HCT116 (cell line): ENCODE results near the gene CKAP4. TPM values are rescaled to one million over a fixed set of nuclear protein-coding genes. Genes with fewer than 3 reads are reported as not detected.

Experiments used
- ATAC-seq: fragments of 200-7000 bp; cut with Tn5 transposase; 2 replicates; pipeline ENCODE4 v1.9.1; 2020; ENCODE audit warnings: mild to moderate bottlenecking, moderate library complexity
- BruUV-seq: library from RNA; stranded (reverse); fragments of 400-500 nt; replicated peaks from 2 replicates; lab custom pipeline; 2021; lab: Mats Ljungman, UMichigan
- CTCF ChIA-PET: fragments of 300-600 bp; sonication (Branson Sonifier 250); formaldehyde crosslinking; loops from one replicate; lab custom pipeline; 2021; ENCODE audit warnings: antibody characterized with exemption; lab: Charles Lee
- POLR2A ChIA-PET: fragments of 300-600, 350-600 bp; sonication (Branson Sonifier 250); formaldehyde crosslinking; loops from one replicate; lab custom pipeline; 2021; ENCODE audit warnings: antibody characterized with exemption; lab: Charles Lee
- RAD21 ChIA-PET, 2 experiments: fragments of 300-600 bp; sonication (Branson Sonifier 250); formaldehyde crosslinking; loops; one replicate each; lab custom pipeline; 2023; ENCODE audit warnings: low total read pairs in 2 of 2; ENCODE audit not compliant: uncharacterized antibody in 2 of 2, unreplicated experiment in 2 of 2, low non-redundant PET in 1 of 2; lab: Charles Lee
- DNase-seq: peaks from one replicate; pipeline ENCODE4 v3.0.0-alpha.2; 2010; ENCODE audit warnings: low read depth, low spot score
- H2AFZ ChIP-seq: fragments of 200-600 bp; shearing (Covaris generic), sonication (generic); 2 replicates; pipeline ENCODE4 v1.6.1; 2017; ENCODE audit warnings: low read depth, mixed run types, mixed read lengths, antibody characterized with exemption, low read length; ENCODE audit not compliant: poor library complexity, severe bottlenecking
- H3K27ac ChIP-seq: 2 replicates; pipeline ENCODE4 v1.5.1; 2012; ENCODE audit warnings: low read depth, low read length
- H3K27me3 ChIP-seq: fragments of 200-600 bp; sonication (generic); 2 replicates; pipeline ENCODE4 v1.6.1; 2016; ENCODE audit warnings: mixed run types, low read length, mixed read lengths; ENCODE audit not compliant: insufficient read depth
- H3K36me3 ChIP-seq, 2 experiments: fragments of 200-500 bp in 1 of 2; fragments of 200-600 bp in 1 of 2; sonication (Bioruptor generic) in 1 of 2; sonication (generic) in 1 of 2; 2 replicates each; pipeline versions ENCODE4 v1.5.1 to v1.6.1; 2014 to 2016; ENCODE audit warnings: low read length in 2 of 2, inconsistent platforms in 1 of 2, mixed read lengths in 1 of 2, mixed run types in 1 of 2; ENCODE audit not compliant: insufficient read depth in 2 of 2, control insufficient read depth in 1 of 2
- H3K4me1 ChIP-seq, 2 experiments: fragments of 200-600 bp in 1 of 2; sonication (generic) in 1 of 2; 2 replicates each; pipeline versions ENCODE4 v1.5.1 to v1.6.1; 2012 to 2017; ENCODE audit warnings: low read length in 2 of 2, inconsistent platforms in 1 of 2, mild to moderate bottlenecking in 1 of 2, mixed read lengths in 1 of 2, mixed run types in 1 of 2, moderate library complexity in 1 of 2; ENCODE audit not compliant: insufficient read depth in 2 of 2, control insufficient read depth in 1 of 2
- H3K4me2 ChIP-seq: fragments of 200-600 bp; sonication (generic); 2 replicates; pipeline ENCODE4 v1.6.1; 2017; ENCODE audit warnings: mixed run types, low read length, mixed read lengths
- H3K4me3 ChIP-seq, 2 experiments: fragments of 200-600 bp in 1 of 2; sonication (generic) in 1 of 2; replicated peaks in 1 of 2; 2 replicates each; pipeline ENCODE4 v1.5.1; 2011 to 2016; ENCODE audit warnings: low read length in 2 of 2, control low read depth in 1 of 2, low read depth in 1 of 2, mild to moderate bottlenecking in 1 of 2, mixed read lengths in 1 of 2, mixed run types in 1 of 2
- H3K79me2 ChIP-seq: fragments of 200-600 bp; sonication (generic); 2 replicates; pipeline ENCODE4 v1.6.1; 2017; ENCODE audit warnings: mild to moderate bottlenecking, mixed run types, low read length, moderate library complexity, mixed read lengths; ENCODE audit not compliant: insufficient read depth
- H3K9ac ChIP-seq: fragments of 200-600 bp; sonication (generic); 2 replicates; pipeline ENCODE4 v1.6.1; 2016; ENCODE audit warnings: low read length, mixed read lengths
- H3K9me2 ChIP-seq: fragments of 200-600 bp; sonication (generic), shearing (Covaris generic); 2 replicates; pipeline ENCODE4 v1.6.1; 2017; ENCODE audit warnings: mixed run types, mild to moderate bottlenecking, moderate library complexity; ENCODE audit not compliant: insufficient read depth
- H3K9me3 ChIP-seq, 2 experiments: fragments of 200-500 bp in 1 of 2; fragments of 200-600 bp in 1 of 2; sonication (Bioruptor generic) in 1 of 2; sonication (generic) in 1 of 2; 2 replicates each; pipeline ENCODE4 v1.6.1; 2014 to 2017; ENCODE audit warnings: low read length in 2 of 2, mixed read lengths in 2 of 2, inconsistent platforms in 1 of 2, low read depth in 1 of 2, mild to moderate bottlenecking in 1 of 2, mixed run types in 1 of 2, moderate library complexity in 1 of 2; ENCODE audit not compliant: control insufficient read depth in 1 of 2, insufficient read depth in 1 of 2
- H4K20me1 ChIP-seq: fragments of 200-600 bp; sonication (generic), shearing (Covaris generic); 2 replicates; pipeline ENCODE4 v1.6.1; 2017; ENCODE audit warnings: mixed run types, mild to moderate bottlenecking, moderate library complexity; ENCODE audit not compliant: insufficient read depth
- CBX3 ChIP-seq: IDR thresholded peaks from 2 replicates; pipeline ENCODE4 v1.6.1; 2012; ENCODE audit warnings: low read depth
- CEBPB ChIP-seq: IDR thresholded peaks from 2 replicates; pipeline ENCODE4 v1.6.1; 2012; ENCODE audit warnings: low read depth
- EGR1 ChIP-seq: IDR thresholded peaks from 2 replicates; pipeline ENCODE4 v1.6.1; 2012; ENCODE audit warnings: low read depth
- ELF1 ChIP-seq: IDR thresholded peaks from 2 replicates; pipeline ENCODE4 v1.6.1; 2012; ENCODE audit warnings: low read depth, borderline replicate concordance
- JUND ChIP-seq: IDR thresholded peaks from 2 replicates; pipeline ENCODE4 v1.6.1; 2012
- RAD21 ChIP-seq: IDR thresholded peaks from 2 replicates; pipeline ENCODE4 v1.6.1; 2012; ENCODE audit warnings: low read depth, mild to moderate bottlenecking
- SIN3A ChIP-seq: IDR thresholded peaks from 2 replicates; pipeline ENCODE4 v1.6.1; 2012; ENCODE audit warnings: low read depth
- ZFX ChIP-seq: fragments of 450-650 bp; IDR thresholded peaks from 2 replicates; pipeline ENCODE4 v1.6.1; 2017
- ZNF274 ChIP-seq: fragments of 200-500 bp; sonication (Bioruptor generic); IDR thresholded peaks from 2 replicates; pipeline ENCODE4 v1.6.1; 2014; ENCODE audit warnings: mild to moderate bottlenecking, low read depth, low read length, inconsistent platforms
- intact Hi-C: fragments of 100-400 bp; cut with micrococcal nuclease; formaldehyde crosslinking; loops from 2 replicates; pipeline ENCODE4 v1.10.0; 2022
- total RNA-seq: library from RNA; stranded (reverse); gene quantifications from one replicate; pipeline ENCODE4 v1.2.1, GENCODE V29; 2021; ENCODE audit not compliant: unreplicated experiment
- TF ChIP-seq, protein P1 (sequence below): IDR thresholded peaks from 2 replicates; pipeline ENCODE4 v1.6.1; 2012; ENCODE audit warnings: low read depth
- TF ChIP-seq, protein P2 (sequence below): IDR thresholded peaks from 2 replicates; pipeline ENCODE4 v1.6.1; 2012

CKAP4 gene
- total RNA-seq, 1 experiment from 2014 or later, result 45.9 TPM

DNA sequence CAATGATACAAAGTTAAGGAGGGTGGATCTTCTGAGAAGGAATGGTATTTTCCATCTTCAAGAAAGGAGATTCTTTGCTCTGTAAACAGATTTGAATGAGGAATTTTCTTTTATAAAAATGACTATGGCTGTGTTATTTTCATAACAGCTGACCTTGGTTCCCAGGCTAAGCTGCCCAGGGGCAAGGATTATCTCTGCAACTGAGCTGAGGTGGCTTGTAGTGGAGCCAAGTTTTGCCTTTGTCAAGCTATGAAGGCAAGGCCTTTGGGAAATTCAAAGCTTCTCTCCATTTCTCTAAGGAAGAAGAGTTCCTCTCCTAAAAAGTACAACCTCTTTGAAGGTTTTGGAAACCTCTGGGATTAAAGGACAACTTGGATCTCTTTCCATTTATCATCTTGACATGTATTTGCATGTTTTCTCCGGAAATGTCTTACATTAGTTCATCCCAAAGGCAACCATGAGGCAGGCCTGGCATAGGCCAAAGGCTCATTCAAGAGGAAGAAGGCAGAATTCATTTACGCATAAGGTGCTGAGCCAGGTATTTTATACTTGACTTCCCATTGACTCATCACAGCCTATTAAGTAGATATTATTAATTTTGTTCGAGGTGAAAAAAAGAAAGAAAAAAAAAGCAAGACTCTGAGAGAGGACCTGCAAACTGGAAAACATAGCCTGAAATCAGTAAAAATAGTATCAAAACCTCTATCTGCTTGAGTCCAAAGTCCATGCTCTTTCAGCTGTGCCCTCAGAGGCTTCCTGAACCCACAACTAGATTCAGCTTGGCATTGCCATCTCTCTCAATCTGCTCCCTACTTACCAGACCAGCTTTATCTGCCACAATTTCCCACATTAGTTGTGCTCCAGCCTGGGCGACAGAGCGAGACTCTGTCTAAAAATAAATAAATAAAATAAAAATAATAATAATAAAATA is 24.0 kb upstream of the CKAP4 start:
- no peak for ATAC-seq
- TF ChIP-seq CBX3 (no peak), SIN3A (no peak), RAD21 (no peak), ZNF274 (no peak), ZFX (no peak), JUND (no peak), ELF1 (no peak), CEBPB (no peak), EGR1 (no peak)
- TF ChIP-seq, protein P1, sequence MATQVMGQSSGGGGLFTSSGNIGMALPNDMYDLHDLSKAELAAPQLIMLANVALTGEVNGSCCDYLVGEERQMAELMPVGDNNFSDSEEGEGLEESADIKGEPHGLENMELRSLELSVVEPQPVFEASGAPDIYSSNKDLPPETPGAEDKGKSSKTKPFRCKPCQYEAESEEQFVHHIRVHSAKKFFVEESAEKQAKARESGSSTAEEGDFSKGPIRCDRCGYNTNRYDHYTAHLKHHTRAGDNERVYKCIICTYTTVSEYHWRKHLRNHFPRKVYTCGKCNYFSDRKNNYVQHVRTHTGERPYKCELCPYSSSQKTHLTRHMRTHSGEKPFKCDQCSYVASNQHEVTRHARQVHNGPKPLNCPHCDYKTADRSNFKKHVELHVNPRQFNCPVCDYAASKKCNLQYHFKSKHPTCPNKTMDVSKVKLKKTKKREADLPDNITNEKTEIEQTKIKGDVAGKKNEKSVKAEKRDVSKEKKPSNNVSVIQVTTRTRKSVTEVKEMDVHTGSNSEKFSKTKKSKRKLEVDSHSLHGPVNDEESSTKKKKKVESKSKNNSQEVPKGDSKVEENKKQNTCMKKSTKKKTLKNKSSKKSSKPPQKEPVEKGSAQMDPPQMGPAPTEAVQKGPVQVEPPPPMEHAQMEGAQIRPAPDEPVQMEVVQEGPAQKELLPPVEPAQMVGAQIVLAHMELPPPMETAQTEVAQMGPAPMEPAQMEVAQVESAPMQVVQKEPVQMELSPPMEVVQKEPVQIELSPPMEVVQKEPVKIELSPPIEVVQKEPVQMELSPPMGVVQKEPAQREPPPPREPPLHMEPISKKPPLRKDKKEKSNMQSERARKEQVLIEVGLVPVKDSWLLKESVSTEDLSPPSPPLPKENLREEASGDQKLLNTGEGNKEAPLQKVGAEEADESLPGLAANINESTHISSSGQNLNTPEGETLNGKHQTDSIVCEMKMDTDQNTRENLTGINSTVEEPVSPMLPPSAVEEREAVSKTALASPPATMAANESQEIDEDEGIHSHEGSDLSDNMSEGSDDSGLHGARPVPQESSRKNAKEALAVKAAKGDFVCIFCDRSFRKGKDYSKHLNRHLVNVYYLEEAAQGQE, result no peak
- TF ChIP-seq, protein P2, sequence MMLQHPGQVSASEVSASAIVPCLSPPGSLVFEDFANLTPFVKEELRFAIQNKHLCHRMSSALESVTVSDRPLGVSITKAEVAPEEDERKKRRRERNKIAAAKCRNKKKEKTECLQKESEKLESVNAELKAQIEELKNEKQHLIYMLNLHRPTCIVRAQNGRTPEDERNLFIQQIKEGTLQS, result no peak
- TF ChIP-seq, all 23 proteins: peak for 0
- intact Hi-C loops, result no loop called here
- no peak overlapping the region for H3K4me3 ChIP-seq
- no peak overlapping the region for H3K9ac ChIP-seq
- ChIA-PET CTCF (interaction anchor here (2.3 kb wide), 1 partner anchor 11 kb away, joined by 6 read pairs; no protein-coding TSS in a partner anchor), POLR2A (no interaction called here), RAD21 (no interaction called here)
- H3K27ac ChIP-seq, result no peak overlapping the region
- H3K4me2 ChIP-seq, result no peak overlapping the region
- no peaks in the 10 kb centered on the region for H3K79me2 ChIP-seq
- no peaks in the 10 kb centered on the region for H3K27me3 ChIP-seq
- H3K36me3 ChIP-seq, result no peaks in the 10 kb centered on the region
- BruUV-seq, result no TSS peak
- H4K20me1 ChIP-seq, result no peaks in the 10 kb centered on the region
- no peaks in the 10 kb centered on the region for H3K9me2 ChIP-seq
- no peaks in the 10 kb centered on the region for H3K4me1 ChIP-seq
- DNase-seq, result no peak
- no peaks in the 10 kb centered on the region for H3K9me3 ChIP-seq
- no peak overlapping the region for H2AFZ ChIP-seq
